HG02973 (cell line): ENCODE results near the gene PRDX1.
"Not testable (repeated sequence)": the region's sequence is repeated elsewhere in the genome, so short reads cannot be mapped to it uniquely, and the experiment has no call there.

Experiments
- ATAC-seq: cut with Tn5 transposase; IDR thresholded peaks from one replicate; pipeline ENCODE4 v1.9.1; 2021; ENCODE audit warnings: moderate library complexity; ENCODE audit not compliant: unreplicated experiment

PRDX1 gene

GRCh38 chr1:45536886-45537285 is 15.2 kb upstream of the PRDX1 start:
- no peak for ATAC-seq

GRCh38 chr1:45535988-45536766 is 14.5 kb upstream of the PRDX1 start:
- ATAC-seq, result no peak

- no peak for ATAC-seq
Measured at GRCh38 chr1:45531873-45532272, 10.2 kb upstream of the PRDX1 start.

GRCh38 chr1:45530632-45531135 is 9.0 kb upstream of the PRDX1 start:
- no peak for ATAC-seq

- ATAC-seq, result no peak
Measured at GRCh38 chr1:45526135-45526644, 4.5 kb upstream of the PRDX1 start.

- not testable (repeated sequence) for ATAC-seq
Measured at GRCh38 chr1:45523975-45524374, 2.3 kb upstream of the PRDX1 start.

GRCh38 chr1:45523516-45523915 is 1.8 kb upstream of the PRDX1 start:
- not testable (repeated sequence) for ATAC-seq

GRCh38 chr1:45522324-45523104 is 830 bp upstream of the PRDX1 start:
- ATAC-seq, result no peak

- not testable (repeated sequence) for ATAC-seq
Measured at GRCh38 chr1:45519774-45520173, 1.9 kb downstream of the PRDX1 start.

GRCh38 chr1:45518910-45519309 is 2.8 kb downstream of the PRDX1 start:
- no peak for ATAC-seq

GRCh38 chr1:45518366-45518765 is 3.3 kb downstream of the PRDX1 start:
- ATAC-seq, result not testable (repeated sequence)

GRCh38 chr1:45516465-45516864 is 5.2 kb downstream of the PRDX1 start:
- no peak for ATAC-seq

GRCh38 chr1:45516036-45516435 is 5.6 kb downstream of the PRDX1 start:
- no peak for ATAC-seq

GRCh38 chr1:45513532-45514260 is 8.0 kb downstream of the PRDX1 start:
- ATAC-seq, result not testable (repeated sequence)

GRCh38 chr1:45512641-45513054 is 9.0 kb downstream of the PRDX1 start:
- ATAC-seq, result no peak

- ATAC-seq, result no peak
Measured at GRCh38 chr1:45510972-45511527, 10.6 kb downstream of the PRDX1 start.

- ATAC-seq, result no peak
Measured at GRCh38 chr1:45510036-45510971, 11.4 kb downstream of the PRDX1 start.

GRCh38 chr1:45508295-45509151 is 13.2 kb downstream of the PRDX1 start:
- no peak for ATAC-seq

- no peak for ATAC-seq
Measured at GRCh38 chr1:45507893-45508292, 13.8 kb downstream of the PRDX1 start.
